ENCODE results near the gene WNT6. TPM values are rescaled to one million over a fixed set of nuclear protein-coding genes. Genes with fewer than 3 reads are reported as not detected.

WNT6 gene
- total and polyA plus RNA-seq, 3 experiments from 2014 or later = 0.27 to 0.42 (median 0.39) TPM

DNA sequence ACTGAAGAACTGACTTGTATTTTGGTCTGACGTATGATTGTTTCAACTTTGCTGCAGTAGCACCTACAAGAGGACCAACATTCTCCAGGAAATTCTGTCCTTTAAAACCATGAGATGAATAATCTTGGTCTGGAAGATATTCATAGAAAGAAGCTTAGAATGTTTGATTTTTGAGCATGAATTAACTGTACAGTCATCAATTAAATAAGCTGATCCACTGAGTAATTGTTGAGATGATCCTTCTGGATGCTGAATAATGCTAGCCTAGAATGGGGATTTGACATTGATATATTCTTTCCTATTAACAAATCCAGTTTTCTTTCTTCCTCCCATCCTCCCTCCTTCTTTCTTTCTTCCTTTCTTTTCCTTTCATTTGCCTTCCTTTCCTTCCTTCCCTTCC is 60.9 kb downstream of the WNT6 start:
- Mint-ChIP-seq H3K9me3 (peaks cover 0 to 8% (median 5%) of the 10 kb centered on the region in 5 donors), H3K4me1 (no peaks in the 10 kb centered on the region), H3K36me3 (peaks cover 0 to 15% (median 0%) of the 10 kb centered on the region in 3 donors), H3K27ac (no peak overlapping the region), H3K27me3 (peaks cover 23 to 50% of the 10 kb centered on the region in 2 donors), H3K4me3 (no peak overlapping the region)
- POLR2A ChIA-PET = no interaction called here
- DNase-seq = no peak
- Histone ChIP-seq H3K27ac (ENCODE audit: low read depth, low read length) (no peak overlapping the region), H3K4me3 (ENCODE audit: low read length) (no peak overlapping the region), H3K36me3 (ENCODE audit: insufficient read depth, low read length) (no peaks in the 10 kb centered on the region), H3K9me3 (ENCODE audit: low read length) (no peaks in the 10 kb centered on the region), H3K4me1 (ENCODE audit: insufficient read depth, low read length) (no peaks in the 10 kb centered on the region), H3K27me3 (ENCODE audit: insufficient read depth, low read length, poor library complexity, severe bottlenecking) (peaks cover 5% of the 10 kb centered on the region)
- CTCF ChIA-PET = no interaction called here

Other genes starting within 250 kb of the WNT6 start
- gene ZNF142, start 200.2 kb upstream of the WNT6 start, total RNA-seq = 10 to 100 TPM; 60.4 to 64.0 TPM
- 19.7 TPM for gene ZNF142, start 200.2 kb upstream of the WNT6 start, polyA plus RNA-seq
- gene BCS1L, start 200.1 kb upstream of the WNT6 start, total RNA-seq = 10 to 100 TPM; 91.7 to 93.9 TPM
- gene BCS1L, start 200.1 kb upstream of the WNT6 start, polyA plus RNA-seq = 10.1 TPM
- 10 to 100 TPM; 29.0 to 36.8 TPM for gene RNF25, start 187.8 kb upstream of the WNT6 start, total RNA-seq
- gene RNF25, start 187.8 kb upstream of the WNT6 start, polyA plus RNA-seq = 14.4 TPM
- gene STK36, start 187.7 kb upstream of the WNT6 start, total RNA-seq = 10 to 100 TPM; 19.9 to 21.4 TPM
- 3.9 TPM for gene STK36, start 187.7 kb upstream of the WNT6 start, polyA plus RNA-seq
- 10 to 100 TPM; 42.0 to 44.2 TPM for gene TTLL4, start 149.0 kb upstream of the WNT6 start, total RNA-seq
- gene TTLL4, start 149.0 kb upstream of the WNT6 start, polyA plus RNA-seq = 7.1 TPM
- 1 to 10 TPM; 1.2 TPM for gene CYP27A1, start 77.7 kb upstream of the WNT6 start, total RNA-seq
- not detected for gene CYP27A1, start 77.7 kb upstream of the WNT6 start, polyA plus RNA-seq
- gene PRKAG3, start 28.0 kb upstream of the WNT6 start, total RNA-seq = not detected
- not detected for gene PRKAG3, start 28.0 kb upstream of the WNT6 start, polyA plus RNA-seq
- gene WNT10A, start 21.0 kb downstream of the WNT6 start, total RNA-seq = 1 to 10 TPM; 1.0 to 1.5 TPM
- gene WNT10A, start 21.0 kb downstream of the WNT6 start, polyA plus RNA-seq = 1.1 TPM
- not detected for gene CDK5R2, start 99.9 kb downstream of the WNT6 start, total RNA-seq
- gene CDK5R2, start 99.9 kb downstream of the WNT6 start, polyA plus RNA-seq = not detected
- not detected for gene FEV, start 125.4 kb downstream of the WNT6 start, total RNA-seq
- not detected for gene FEV, start 125.4 kb downstream of the WNT6 start, polyA plus RNA-seq
- gene CRYBA2, start 133.6 kb downstream of the WNT6 start, total RNA-seq = not detected
- not detected for gene CRYBA2, start 133.6 kb downstream of the WNT6 start, polyA plus RNA-seq
- gene CFAP65, start 181.7 kb downstream of the WNT6 start, total RNA-seq = not detected
- not detected for gene CFAP65, start 181.7 kb downstream of the WNT6 start, polyA plus RNA-seq
- gene IHH, start 201.1 kb downstream of the WNT6 start, total RNA-seq = not detected
- gene IHH, start 201.1 kb downstream of the WNT6 start, polyA plus RNA-seq = not detected